Keratinocyte (primary cell): ENCODE measurements around the gene ARIH1. TPM values are rescaled to one million over a fixed set of nuclear protein-coding genes. Genes with fewer than 3 reads are reported as not detected.
A peak's percentile ranks its signal among the peaks of the same experiment; 100 is the strongest.

Experiments
- DNase-seq: peaks from one replicate; pipeline ENCODE4 v3.0.0-alpha.2; 2011; ENCODE audit warnings: low read depth, missing footprints, low spot score
- FAIRE-seq: peaks from 2 replicates; lab custom pipeline; 2011; peaks lifted over from hg19 to GRCh38; lab: Jason Lieb, UNC
- H2AFZ ChIP-seq: 2 replicates; pipeline ENCODE4 v1.6.0; 2012; ENCODE audit warnings: low read length, control low read depth, inconsistent platforms; ENCODE audit not compliant: control insufficient read depth
- H3K27ac ChIP-seq: 2 replicates; pipeline ENCODE4 v1.5.1; 2011; ENCODE audit warnings: low read length; ENCODE audit not compliant: control insufficient read depth, insufficient read depth
- H3K27me3 ChIP-seq: 3 replicates; pipeline ENCODE4 v1.6.0; 2011; ENCODE audit warnings: low read length; ENCODE audit not compliant: control insufficient read depth, insufficient read depth; ENCODE audit errors: extremely low read depth
- H3K36me3 ChIP-seq, 2 experiments: 2 replicates in 1 of 2; 3 replicates in 1 of 2; pipeline ENCODE4 v1.5.1; 2011; ENCODE audit warnings: low read length in 2 of 2, mild to moderate bottlenecking in 1 of 2; ENCODE audit not compliant: control insufficient read depth in 2 of 2, insufficient read depth in 2 of 2; ENCODE audit errors: extremely low read depth in 1 of 2
- H3K4me1 ChIP-seq: 3 replicates; pipeline ENCODE4 v1.5.1; 2011; ENCODE audit warnings: low read length; ENCODE audit not compliant: control insufficient read depth, insufficient read depth; ENCODE audit errors: extremely low read depth
- H3K4me2 ChIP-seq: 3 replicates; pipeline ENCODE4 v1.6.0; 2011; ENCODE audit warnings: low read depth, low read length; ENCODE audit not compliant: control insufficient read depth, insufficient read depth; ENCODE audit errors: extremely low read depth
- H3K4me3 ChIP-seq, 3 experiments: fragments of 200-600 bp in 1 of 3; sonication (generic) in 1 of 3; 2 replicates in 2 of 3; 3 replicates in 1 of 3; pipeline ENCODE4 v1.5.1; 2011 to 2016; ENCODE audit warnings: low read length in 3 of 3, mild to moderate bottlenecking in 3 of 3, control low read depth in 2 of 3, inconsistent platforms in 1 of 3, low read depth in 1 of 3, mixed read lengths in 1 of 3, mixed run types in 1 of 3, moderate library complexity in 1 of 3; ENCODE audit not compliant: control insufficient read depth in 2 of 3, insufficient read depth in 2 of 3; ENCODE audit errors: extremely low read depth in 1 of 3
- H3K79me2 ChIP-seq: 2 replicates; pipeline ENCODE4 v1.6.0; 2012; ENCODE audit warnings: low read length; ENCODE audit not compliant: control insufficient read depth, insufficient read depth
- H3K9ac ChIP-seq: 3 replicates; pipeline ENCODE4 v1.6.0; 2011; ENCODE audit warnings: low read length; ENCODE audit not compliant: control insufficient read depth, insufficient read depth; ENCODE audit errors: extremely low read depth
- H3K9me1 ChIP-seq: 3 replicates; pipeline ENCODE4 v1.6.0; 2011; ENCODE audit warnings: low read length; ENCODE audit not compliant: control insufficient read depth, insufficient read depth; ENCODE audit errors: extremely low read depth
- H3K9me3 ChIP-seq: 2 replicates; pipeline ENCODE4 v1.5.1; 2012; ENCODE audit warnings: low read depth, low read length; ENCODE audit not compliant: control insufficient read depth
- H4K20me1 ChIP-seq: 3 replicates; pipeline ENCODE4 v1.6.0; 2011; ENCODE audit warnings: low read length; ENCODE audit not compliant: control insufficient read depth, insufficient read depth; ENCODE audit errors: extremely low read depth
- EZH2 ChIP-seq: IDR thresholded peaks from one replicate; pipeline ENCODE4 v1.6.1; 2012; ENCODE audit warnings: inconsistent platforms, mild to moderate bottlenecking, low read length, moderate library complexity
- dilution Hi-C: fragments of 300-500 bp; cut with MboI; formaldehyde crosslinking; loops from one replicate; pipeline ENCODE4 v1.7.0; 2020; ENCODE audit warnings: low sequenced_read_pairs; ENCODE audit not compliant: extremely low pct_ligation_motif_present
- polyA plus RNA-seq, 5 experiments: library from polyadenylated mRNA; depleted of rRNA in 3 of 5; stranded (reverse) in 3 of 5; stranded (forward) in 1 of 5; unstranded in 1 of 5; fragments of >200 nt; gene quantifications; 1 replicate in 1 of 5; 2 replicates in 3 of 5; 3 replicates in 1 of 5; pipeline versions ENCODE4 v1.2.1 to v1.2.3, GENCODE V29; 2011 to 2012; ENCODE audit warnings: missing spikeins in 2 of 5, low read depth in 1 of 5, low replicate concordance in 1 of 5
- TF ChIP-seq, protein P1 (sequence below), 3 experiments: IDR thresholded peaks in 1 of 3; conservative IDR thresholded peaks in 1 of 3; optimal IDR thresholded peaks in 1 of 3; 2 replicates in 2 of 3; 3 replicates in 1 of 3; pipeline versions ENCODE3 to v1.5.1; 2011; ENCODE audit warnings: low read length in 3 of 3, mild to moderate bottlenecking in 3 of 3, moderate library complexity in 2 of 3, control low read depth in 1 of 3, inconsistent platforms in 1 of 3; ENCODE audit not compliant: insufficient read depth in 2 of 3; ENCODE audit errors: extremely low read depth in 1 of 3

Gene ARIH1
- polyA plus RNA-seq, 1 donor (not counting 4 experiments of a cell fraction or from before 2014, with no cell fraction given): 70.6 TPM

DNA sequence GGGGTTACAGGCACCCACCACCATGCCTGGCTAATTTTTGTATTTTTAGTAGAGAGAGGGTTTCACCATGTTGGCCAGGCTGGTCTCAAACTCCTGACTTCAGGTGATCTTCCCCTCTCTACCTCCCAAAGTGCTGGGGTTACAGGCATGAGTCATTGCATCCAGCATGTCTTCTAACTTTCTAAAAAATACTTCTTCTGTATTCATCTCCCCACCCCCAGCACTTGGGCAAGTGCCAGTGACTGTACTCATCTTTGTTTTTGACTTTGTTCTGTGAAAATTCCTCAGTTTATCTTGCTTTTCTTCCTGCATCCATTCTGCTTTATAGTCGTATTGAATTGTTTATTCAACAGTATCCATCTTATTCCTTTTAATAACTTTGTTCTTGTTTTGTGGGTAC lies 47.6 kb downstream of the ARIH1 start:
- no peak overlapping the region for H2AFZ ChIP-seq
- peaks cover 5% of the 10 kb centered on the region for H3K4me1 ChIP-seq
- no peak for DNase-seq
- no peak overlapping the region for H3K4me2 ChIP-seq
- H3K9me1 ChIP-seq: no peaks in the 10 kb centered on the region
- H3K36me3 ChIP-seq: no peaks in the 10 kb centered on the region
- H3K9me3 ChIP-seq: no peaks in the 10 kb centered on the region
- no peak for FAIRE-seq
- TF ChIP-seq, protein P1, sequence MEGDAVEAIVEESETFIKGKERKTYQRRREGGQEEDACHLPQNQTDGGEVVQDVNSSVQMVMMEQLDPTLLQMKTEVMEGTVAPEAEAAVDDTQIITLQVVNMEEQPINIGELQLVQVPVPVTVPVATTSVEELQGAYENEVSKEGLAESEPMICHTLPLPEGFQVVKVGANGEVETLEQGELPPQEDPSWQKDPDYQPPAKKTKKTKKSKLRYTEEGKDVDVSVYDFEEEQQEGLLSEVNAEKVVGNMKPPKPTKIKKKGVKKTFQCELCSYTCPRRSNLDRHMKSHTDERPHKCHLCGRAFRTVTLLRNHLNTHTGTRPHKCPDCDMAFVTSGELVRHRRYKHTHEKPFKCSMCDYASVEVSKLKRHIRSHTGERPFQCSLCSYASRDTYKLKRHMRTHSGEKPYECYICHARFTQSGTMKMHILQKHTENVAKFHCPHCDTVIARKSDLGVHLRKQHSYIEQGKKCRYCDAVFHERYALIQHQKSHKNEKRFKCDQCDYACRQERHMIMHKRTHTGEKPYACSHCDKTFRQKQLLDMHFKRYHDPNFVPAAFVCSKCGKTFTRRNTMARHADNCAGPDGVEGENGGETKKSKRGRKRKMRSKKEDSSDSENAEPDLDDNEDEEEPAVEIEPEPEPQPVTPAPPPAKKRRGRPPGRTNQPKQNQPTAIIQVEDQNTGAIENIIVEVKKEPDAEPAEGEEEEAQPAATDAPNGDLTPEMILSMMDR (optimal IDR thresholded peaks at IDR 0.05 in 1 of 3, IDR thresholded peaks at IDR 0.05 in 1 of 3, conservative IDR thresholded peaks at IDR 0.05 in 1 of 3; ENCODE audit: extremely low read depth in 1 of 3, insufficient read depth in 2 of 3, low read length in 3 of 3): no peak
- no peak for TF ChIP-seq EZH2
- H3K79me2 ChIP-seq: peaks cover 64% of the 10 kb centered on the region
- dilution Hi-C loops: no loop called here
- no peak overlapping the region for H3K27ac ChIP-seq
- no peaks in the 10 kb centered on the region for H3K27me3 ChIP-seq
- H3K9ac ChIP-seq: no peak overlapping the region
- H4K20me1 ChIP-seq: peaks cover 5% of the 10 kb centered on the region
- H3K4me3 ChIP-seq: no peak overlapping the region

DNA sequence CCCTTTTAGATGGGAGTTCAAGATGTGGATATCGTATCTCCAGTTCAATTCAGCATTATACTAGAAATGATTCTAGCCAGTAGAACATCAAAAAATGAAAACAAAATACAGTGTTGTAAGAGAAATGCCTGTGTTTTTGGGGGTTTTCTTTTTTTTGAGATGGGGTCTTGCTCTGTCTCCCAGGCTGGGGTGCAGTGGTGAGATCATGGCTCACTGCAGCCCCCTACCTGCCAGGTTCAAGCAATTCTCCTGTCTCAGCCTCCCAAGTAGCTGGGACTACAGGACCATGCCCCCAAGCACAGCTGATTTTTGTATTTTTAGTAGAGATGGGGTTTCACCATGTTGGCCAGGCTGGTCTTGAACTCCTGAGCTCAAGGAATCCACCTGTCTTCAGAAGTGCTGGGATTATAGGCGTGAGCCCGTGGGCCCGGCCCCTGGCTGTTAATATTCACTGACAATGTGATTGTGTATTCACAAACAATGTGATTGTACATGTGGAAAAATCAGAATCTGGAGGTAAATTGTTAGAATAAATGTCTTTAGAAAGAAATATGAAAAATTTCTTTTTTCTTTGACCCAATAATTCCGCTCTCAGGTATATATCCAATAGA lies 59.0 kb downstream of the ARIH1 start:
- FAIRE-seq: no peak
- H3K27me3 ChIP-seq: no peaks in the 10 kb centered on the region
- TF ChIP-seq, protein P1 (optimal IDR thresholded peaks at IDR 0.05 in 1 of 3, IDR thresholded peaks at IDR 0.05 in 1 of 3, conservative IDR thresholded peaks at IDR 0.05 in 1 of 3; ENCODE audit: extremely low read depth in 1 of 3, insufficient read depth in 2 of 3, low read length in 3 of 3): peak; percentile 20 to 37 (median 36)
- TF ChIP-seq EZH2: no peak
- no peaks in the 10 kb centered on the region for H3K4me1 ChIP-seq
- H3K9me3 ChIP-seq: no peaks in the 10 kb centered on the region
- no peak for DNase-seq
- dilution Hi-C loops: no loop called here
- no peak overlapping the region for H2AFZ ChIP-seq
- peaks cover 2% of the 10 kb centered on the region for H4K20me1 ChIP-seq
- H3K4me2 ChIP-seq: no peak overlapping the region
- H3K36me3 ChIP-seq: no peaks in the 10 kb centered on the region
- H3K79me2 ChIP-seq: peaks cover 74% of the 10 kb centered on the region
- no peak overlapping the region for H3K4me3 ChIP-seq
- no peak overlapping the region for H3K9ac ChIP-seq
- no peaks in the 10 kb centered on the region for H3K9me1 ChIP-seq
- H3K27ac ChIP-seq: no peak overlapping the region
